HL-60 (cell line): Measurements from ENCODE around the gene AHRR.
A peak's percentile ranks its signal among the peaks of the same experiment; 100 is the strongest.
"Not testable (repeated sequence)": the region's sequence is repeated elsewhere in the genome, so short reads cannot be mapped to it uniquely, and the experiment has no call there.

Experiments
- DNase-seq, 2 experiments: peaks; one replicate each; pipeline ENCODE4 v3.0.0-alpha.2; 2010 to 2020; ENCODE audit warnings: low read depth in 1 of 2, low spot score in 1 of 2
- H3K27ac ChIP-seq: fragments of 250-450 bp; sonication (Bioruptor Pico); replicated peaks from 2 replicates; pipeline ENCODE4 v1.5.1; 2020; ENCODE audit warnings: mild to moderate bottlenecking, moderate library complexity
- H3K27me3 ChIP-seq: fragments of 250-450 bp; sonication (Bioruptor Pico); 2 replicates; pipeline ENCODE4 v1.5.1; 2021; ENCODE audit warnings: mild to moderate bottlenecking, moderate library complexity; ENCODE audit not compliant: insufficient read depth, poor library complexity, severe bottlenecking
- H3K4me3 ChIP-seq: replicated peaks from 2 replicates; pipeline ENCODE4 v1.5.1; 2011; ENCODE audit warnings: mild to moderate bottlenecking, control low read depth, low read length; ENCODE audit not compliant: insufficient read depth
- GABPA ChIP-seq: IDR thresholded peaks from 2 replicates; pipeline ENCODE4 v1.6.1; 2012; ENCODE audit warnings: low read depth
- POLR2AphosphoS5 ChIP-seq: IDR thresholded peaks from 2 replicates; pipeline ENCODE4 v1.6.1; 2012; ENCODE audit warnings: low read depth
- REST ChIP-seq: IDR thresholded peaks from 2 replicates; pipeline ENCODE4 v1.6.1; 2012; ENCODE audit warnings: low read depth; ENCODE audit not compliant: insufficient replicate concordance
- SPI1 ChIP-seq: IDR thresholded peaks from 2 replicates; pipeline ENCODE4 v1.6.1; 2012; ENCODE audit warnings: low read depth, mild to moderate bottlenecking, borderline replicate concordance
- TF ChIP-seq, protein P1 (sequence below): IDR thresholded peaks from one replicate; pipeline ENCODE4 v1.5.1; 2011; ENCODE audit warnings: low read length, control low read depth, inconsistent platforms; ENCODE audit not compliant: insufficient read depth

Gene AHRR

GRCh38 chr5:395921-396530 is 74.5 kb downstream of the AHRR start:
- TF ChIP-seq GABPA = no peak
- no peak for TF ChIP-seq POLR2AphosphoS5
- TF ChIP-seq SPI1 = no peak
- H3K27me3 ChIP-seq = no peaks in the 10 kb centered on the region
- no peak overlapping the region for H3K4me3 ChIP-seq
- H3K27ac ChIP-seq = peak overlapping the region; percentile 74
- no peak for DNase-seq

DNA sequence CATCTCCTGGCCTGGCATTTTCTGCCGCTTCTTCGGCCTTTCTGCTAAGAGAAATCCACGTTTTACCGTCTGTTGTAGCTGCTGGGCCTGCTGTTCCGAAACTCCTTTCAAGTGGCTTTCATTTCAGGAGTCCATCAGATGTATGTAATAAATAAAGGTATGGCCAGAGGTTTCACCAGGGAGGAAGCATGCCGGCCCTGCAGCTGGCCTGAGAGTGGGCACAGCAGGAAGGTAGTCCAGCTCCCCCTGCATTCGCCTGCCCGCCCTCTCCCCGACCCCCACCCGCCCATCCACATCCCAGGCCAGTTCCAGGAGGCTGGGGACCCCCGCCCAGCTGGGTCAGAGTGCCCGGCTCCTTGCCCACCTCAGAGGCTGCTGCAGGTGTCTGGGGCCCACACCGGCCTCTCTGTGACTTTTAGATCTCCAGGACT is 75.0 kb downstream of the AHRR start:
- H3K27ac ChIP-seq = peak overlapping the region; percentile 74
- no peaks in the 10 kb centered on the region for H3K27me3 ChIP-seq
- H3K4me3 ChIP-seq = no peak overlapping the region
- no peak for TF ChIP-seq SPI1
- no peak for TF ChIP-seq POLR2AphosphoS5
- no peak for TF ChIP-seq GABPA
- TF ChIP-seq, protein P1, sequence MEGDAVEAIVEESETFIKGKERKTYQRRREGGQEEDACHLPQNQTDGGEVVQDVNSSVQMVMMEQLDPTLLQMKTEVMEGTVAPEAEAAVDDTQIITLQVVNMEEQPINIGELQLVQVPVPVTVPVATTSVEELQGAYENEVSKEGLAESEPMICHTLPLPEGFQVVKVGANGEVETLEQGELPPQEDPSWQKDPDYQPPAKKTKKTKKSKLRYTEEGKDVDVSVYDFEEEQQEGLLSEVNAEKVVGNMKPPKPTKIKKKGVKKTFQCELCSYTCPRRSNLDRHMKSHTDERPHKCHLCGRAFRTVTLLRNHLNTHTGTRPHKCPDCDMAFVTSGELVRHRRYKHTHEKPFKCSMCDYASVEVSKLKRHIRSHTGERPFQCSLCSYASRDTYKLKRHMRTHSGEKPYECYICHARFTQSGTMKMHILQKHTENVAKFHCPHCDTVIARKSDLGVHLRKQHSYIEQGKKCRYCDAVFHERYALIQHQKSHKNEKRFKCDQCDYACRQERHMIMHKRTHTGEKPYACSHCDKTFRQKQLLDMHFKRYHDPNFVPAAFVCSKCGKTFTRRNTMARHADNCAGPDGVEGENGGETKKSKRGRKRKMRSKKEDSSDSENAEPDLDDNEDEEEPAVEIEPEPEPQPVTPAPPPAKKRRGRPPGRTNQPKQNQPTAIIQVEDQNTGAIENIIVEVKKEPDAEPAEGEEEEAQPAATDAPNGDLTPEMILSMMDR = no peak
- no peak for TF ChIP-seq REST
- no peak for DNase-seq

DNA sequence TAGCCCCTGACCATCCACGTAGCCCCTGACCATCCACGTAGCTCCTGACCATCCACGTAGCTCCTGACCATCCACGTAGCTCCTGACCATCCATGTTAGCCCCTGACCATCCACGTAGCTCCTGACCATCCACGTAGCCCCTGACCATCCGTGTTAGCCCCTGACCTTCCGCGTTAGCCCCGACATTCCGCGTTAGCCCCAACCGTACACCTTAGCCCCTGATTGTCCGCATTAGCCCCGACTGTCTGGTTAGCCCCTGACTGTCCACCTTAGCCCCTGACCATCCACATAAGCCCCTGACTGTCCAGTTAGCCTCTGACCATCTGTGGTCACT is 76.6 kb downstream of the AHRR start:
- H3K27ac ChIP-seq = peak overlapping the region; percentile 99
- DNase-seq = not testable (repeated sequence)

GRCh38 chr5:398475-399295 is 77.2 kb downstream of the AHRR start:
- Histone ChIP-seq H3K27ac (peak overlapping the region; percentile 99), H3K4me3 (no peak overlapping the region; the same call in 1 of the 2 replicates), H3K27me3 (no peaks in the 10 kb centered on the region)
- TF ChIP-seq GABPA (no peak), REST (no peak), SPI1 (no peak), POLR2AphosphoS5 (no peak)
- TF ChIP-seq, protein P1 = no peak
- DNase-seq = no peak

More for the DNA sequence above, 76.6 kb downstream of the AHRR start:
- not testable (repeated sequence) for H3K27me3 ChIP-seq, H3K4me3 ChIP-seq
